H1 (cell line): ENCODE results near the gene KRTAP5-6. TPM values are rescaled to one million over a fixed set of nuclear protein-coding genes. Genes with fewer than 3 reads are reported as not detected.

Experiments
- BACH1 ChIP-seq: IDR thresholded peaks from 2 replicates; pipeline ENCODE4 v1.6.1; 2012; ENCODE audit warnings: low read length, improper control_type of control experiment
- BCL11A ChIP-seq, 2 experiments: IDR thresholded peaks; one replicate each; pipeline ENCODE4 v1.6.1; 2011; ENCODE audit warnings: low read depth in 2 of 2, low read length in 2 of 2, mild to moderate bottlenecking in 2 of 2
- EGR1 ChIP-seq: IDR thresholded peaks from 2 replicates; pipeline ENCODE4 v1.6.1; 2011; ENCODE audit warnings: low read depth, low read length, borderline replicate concordance
- EZH2 ChIP-seq: fragments of 200-600 bp; sonication (generic); IDR thresholded peaks from 2 replicates; pipeline ENCODE4 v1.7.1; 2012; ENCODE audit warnings: low read depth, mild to moderate bottlenecking, moderate library complexity, low read length, inconsistent platforms; ENCODE audit not compliant: severe bottlenecking
- HDAC6 ChIP-seq: IDR thresholded peaks from one replicate; pipeline ENCODE4 v1.7.1; 2012; ENCODE audit warnings: low read depth, mild to moderate bottlenecking, inconsistent platforms, low read length, moderate library complexity
- KDM1A ChIP-seq: fragments of 200-600, 300-600 bp; sonication (generic); IDR thresholded peaks from 2 replicates; pipeline ENCODE4 v1.7.1; 2016; ENCODE audit warnings: mild to moderate bottlenecking, low read length, borderline replicate concordance
- NRF1 ChIP-seq: IDR thresholded peaks from 2 replicates; pipeline ENCODE4 v1.6.1; 2011; ENCODE audit warnings: mild to moderate bottlenecking, low read depth, low read length, improper control_type of control experiment
- POU5F1 ChIP-seq: IDR thresholded peaks from 2 replicates; pipeline ENCODE4 v1.6.1; 2011; ENCODE audit warnings: low read depth, mild to moderate bottlenecking, low read length, moderate library complexity
- TAF7 ChIP-seq: optimal IDR thresholded peaks from 2 replicates; pipeline ENCODE3; 2011; ENCODE audit warnings: low read depth, mild to moderate bottlenecking, inconsistent platforms, low read length, moderate library complexity, borderline replicate concordance
- TEAD4 ChIP-seq: IDR thresholded peaks from 2 replicates; pipeline ENCODE4 v1.6.1; 2012; ENCODE audit warnings: low read depth, low read length, inconsistent platforms, mixed read lengths
- polyA plus RNA-seq, 7 experiments: library from polyadenylated mRNA; depleted of rRNA in 3 of 7; stranded (reverse) in 5 of 7; unstranded in 2 of 7; fragments of >200 nt in 5 of 7; fragments of 200-250 nt in 2 of 7; gene quantifications; 1 replicate in 5 of 7; 2 replicates in 1 of 7; 4 replicates in 1 of 7; pipeline versions ENCODE4 v1.2.1 to v1.2.3, GENCODE V29; 2011 to 2013; ENCODE audit warnings: missing spikeins in 2 of 7, mixed read lengths in 2 of 7
- total RNA-seq: library from RNA; stranded (reverse); fragmentation: NEBNext Ultra II Directional; extraction: Animal tissue kit (Norgen Biotek cat#: 25700); gene quantifications from 2 replicates; pipeline ENCODE4 v1.2.1, GENCODE V29; 2021
- TF ChIP-seq, protein P1 (sequence below): fragments of 300-600 bp; sonication (generic); IDR thresholded peaks from 2 replicates; pipeline ENCODE4 v1.7.1; 2012; ENCODE audit warnings: low read length, moderate library complexity, mild to moderate bottlenecking, inconsistent platforms; ENCODE audit not compliant: insufficient replicate concordance

KRTAP5-6 gene
- total and polyA plus RNA-seq, 2 of the 8 experiments (the other 6 are each of a cell fraction or from before 2014, with no cell fraction given) = not detected

DNA sequence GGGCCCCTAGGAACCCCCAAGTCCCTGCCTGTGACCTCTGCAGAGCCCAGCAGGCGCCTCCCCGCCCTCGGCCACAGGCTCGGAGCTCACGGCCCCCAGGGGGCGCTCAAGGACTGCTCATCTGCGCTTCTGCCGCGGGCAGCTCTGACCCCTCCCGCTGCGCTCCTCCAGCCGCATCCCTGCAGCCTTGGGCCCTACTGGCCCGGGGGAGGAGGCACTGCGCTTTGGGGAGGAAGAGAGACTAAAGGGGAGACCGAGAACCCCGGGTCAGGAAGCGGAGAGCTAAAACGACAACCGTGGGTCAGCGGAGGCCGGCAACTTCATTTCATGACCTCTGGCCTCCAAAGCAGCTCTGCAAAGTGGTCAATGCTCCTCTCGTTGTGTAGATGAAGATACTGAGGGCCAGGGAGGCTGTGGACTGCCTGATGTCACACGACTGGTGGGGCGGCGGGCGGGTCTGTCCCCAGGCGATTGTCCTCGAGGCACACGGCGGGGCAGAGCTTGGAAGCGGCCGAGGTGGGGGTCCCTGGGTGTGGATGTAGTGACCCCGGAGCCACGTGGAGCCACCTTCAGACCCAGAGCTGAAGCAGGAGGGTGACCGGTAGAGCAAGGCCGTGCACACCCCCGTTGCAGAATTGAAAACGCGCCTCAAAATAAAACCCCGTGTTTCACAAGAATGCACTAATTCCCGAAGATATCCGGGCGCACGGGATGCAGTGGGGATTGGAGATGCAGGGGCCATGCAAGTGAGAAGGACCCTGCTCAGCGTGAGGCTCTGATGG, 2.7 kb upstream of the KRTAP5-6 start (continued):
- TF ChIP-seq, protein P1, sequence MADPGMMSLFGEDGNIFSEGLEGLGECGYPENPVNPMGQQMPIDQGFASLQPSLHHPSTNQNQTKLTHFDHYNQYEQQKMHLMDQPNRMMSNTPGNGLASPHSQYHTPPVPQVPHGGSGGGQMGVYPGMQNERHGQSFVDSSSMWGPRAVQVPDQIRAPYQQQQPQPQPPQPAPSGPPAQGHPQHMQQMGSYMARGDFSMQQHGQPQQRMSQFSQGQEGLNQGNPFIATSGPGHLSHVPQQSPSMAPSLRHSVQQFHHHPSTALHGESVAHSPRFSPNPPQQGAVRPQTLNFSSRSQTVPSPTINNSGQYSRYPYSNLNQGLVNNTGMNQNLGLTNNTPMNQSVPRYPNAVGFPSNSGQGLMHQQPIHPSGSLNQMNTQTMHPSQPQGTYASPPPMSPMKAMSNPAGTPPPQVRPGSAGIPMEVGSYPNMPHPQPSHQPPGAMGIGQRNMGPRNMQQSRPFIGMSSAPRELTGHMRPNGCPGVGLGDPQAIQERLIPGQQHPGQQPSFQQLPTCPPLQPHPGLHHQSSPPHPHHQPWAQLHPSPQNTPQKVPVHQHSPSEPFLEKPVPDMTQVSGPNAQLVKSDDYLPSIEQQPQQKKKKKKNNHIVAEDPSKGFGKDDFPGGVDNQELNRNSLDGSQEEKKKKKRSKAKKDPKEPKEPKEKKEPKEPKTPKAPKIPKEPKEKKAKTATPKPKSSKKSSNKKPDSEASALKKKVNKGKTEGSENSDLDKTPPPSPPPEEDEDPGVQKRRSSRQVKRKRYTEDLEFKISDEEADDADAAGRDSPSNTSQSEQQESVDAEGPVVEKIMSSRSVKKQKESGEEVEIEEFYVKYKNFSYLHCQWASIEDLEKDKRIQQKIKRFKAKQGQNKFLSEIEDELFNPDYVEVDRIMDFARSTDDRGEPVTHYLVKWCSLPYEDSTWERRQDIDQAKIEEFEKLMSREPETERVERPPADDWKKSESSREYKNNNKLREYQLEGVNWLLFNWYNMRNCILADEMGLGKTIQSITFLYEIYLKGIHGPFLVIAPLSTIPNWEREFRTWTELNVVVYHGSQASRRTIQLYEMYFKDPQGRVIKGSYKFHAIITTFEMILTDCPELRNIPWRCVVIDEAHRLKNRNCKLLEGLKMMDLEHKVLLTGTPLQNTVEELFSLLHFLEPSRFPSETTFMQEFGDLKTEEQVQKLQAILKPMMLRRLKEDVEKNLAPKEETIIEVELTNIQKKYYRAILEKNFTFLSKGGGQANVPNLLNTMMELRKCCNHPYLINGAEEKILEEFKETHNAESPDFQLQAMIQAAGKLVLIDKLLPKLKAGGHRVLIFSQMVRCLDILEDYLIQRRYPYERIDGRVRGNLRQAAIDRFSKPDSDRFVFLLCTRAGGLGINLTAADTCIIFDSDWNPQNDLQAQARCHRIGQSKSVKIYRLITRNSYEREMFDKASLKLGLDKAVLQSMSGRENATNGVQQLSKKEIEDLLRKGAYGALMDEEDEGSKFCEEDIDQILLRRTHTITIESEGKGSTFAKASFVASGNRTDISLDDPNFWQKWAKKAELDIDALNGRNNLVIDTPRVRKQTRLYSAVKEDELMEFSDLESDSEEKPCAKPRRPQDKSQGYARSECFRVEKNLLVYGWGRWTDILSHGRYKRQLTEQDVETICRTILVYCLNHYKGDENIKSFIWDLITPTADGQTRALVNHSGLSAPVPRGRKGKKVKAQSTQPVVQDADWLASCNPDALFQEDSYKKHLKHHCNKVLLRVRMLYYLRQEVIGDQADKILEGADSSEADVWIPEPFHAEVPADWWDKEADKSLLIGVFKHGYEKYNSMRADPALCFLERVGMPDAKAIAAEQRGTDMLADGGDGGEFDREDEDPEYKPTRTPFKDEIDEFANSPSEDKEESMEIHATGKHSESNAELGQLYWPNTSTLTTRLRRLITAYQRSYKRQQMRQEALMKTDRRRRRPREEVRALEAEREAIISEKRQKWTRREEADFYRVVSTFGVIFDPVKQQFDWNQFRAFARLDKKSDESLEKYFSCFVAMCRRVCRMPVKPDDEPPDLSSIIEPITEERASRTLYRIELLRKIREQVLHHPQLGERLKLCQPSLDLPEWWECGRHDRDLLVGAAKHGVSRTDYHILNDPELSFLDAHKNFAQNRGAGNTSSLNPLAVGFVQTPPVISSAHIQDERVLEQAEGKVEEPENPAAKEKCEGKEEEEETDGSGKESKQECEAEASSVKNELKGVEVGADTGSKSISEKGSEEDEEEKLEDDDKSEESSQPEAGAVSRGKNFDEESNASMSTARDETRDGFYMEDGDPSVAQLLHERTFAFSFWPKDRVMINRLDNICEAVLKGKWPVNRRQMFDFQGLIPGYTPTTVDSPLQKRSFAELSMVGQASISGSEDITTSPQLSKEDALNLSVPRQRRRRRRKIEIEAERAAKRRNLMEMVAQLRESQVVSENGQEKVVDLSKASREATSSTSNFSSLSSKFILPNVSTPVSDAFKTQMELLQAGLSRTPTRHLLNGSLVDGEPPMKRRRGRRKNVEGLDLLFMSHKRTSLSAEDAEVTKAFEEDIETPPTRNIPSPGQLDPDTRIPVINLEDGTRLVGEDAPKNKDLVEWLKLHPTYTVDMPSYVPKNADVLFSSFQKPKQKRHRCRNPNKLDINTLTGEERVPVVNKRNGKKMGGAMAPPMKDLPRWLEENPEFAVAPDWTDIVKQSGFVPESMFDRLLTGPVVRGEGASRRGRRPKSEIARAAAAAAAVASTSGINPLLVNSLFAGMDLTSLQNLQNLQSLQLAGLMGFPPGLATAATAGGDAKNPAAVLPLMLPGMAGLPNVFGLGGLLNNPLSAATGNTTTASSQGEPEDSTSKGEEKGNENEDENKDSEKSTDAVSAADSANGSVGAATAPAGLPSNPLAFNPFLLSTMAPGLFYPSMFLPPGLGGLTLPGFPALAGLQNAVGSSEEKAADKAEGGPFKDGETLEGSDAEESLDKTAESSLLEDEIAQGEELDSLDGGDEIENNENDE = no peak
- TF ChIP-seq EZH2 = peak; percentile 46
- TF ChIP-seq TEAD4 = no peak
- TF ChIP-seq EGR1 = no peak
- TF ChIP-seq BACH1 = no peak
- TF ChIP-seq POU5F1 = no peak
- TF ChIP-seq BCL11A (IDR thresholded peaks at IDR 0.05; ENCODE audit: low read depth in 2 of 2, low read length in 2 of 2) = no peak
- TF ChIP-seq HDAC6 = no peak
- TF ChIP-seq TAF7 = peak; percentile 20
- no peak for TF ChIP-seq KDM1A
- TF ChIP-seq NRF1 = no peak
